ENCODE results near the gene VPS11.

VPS11 gene

DNA sequence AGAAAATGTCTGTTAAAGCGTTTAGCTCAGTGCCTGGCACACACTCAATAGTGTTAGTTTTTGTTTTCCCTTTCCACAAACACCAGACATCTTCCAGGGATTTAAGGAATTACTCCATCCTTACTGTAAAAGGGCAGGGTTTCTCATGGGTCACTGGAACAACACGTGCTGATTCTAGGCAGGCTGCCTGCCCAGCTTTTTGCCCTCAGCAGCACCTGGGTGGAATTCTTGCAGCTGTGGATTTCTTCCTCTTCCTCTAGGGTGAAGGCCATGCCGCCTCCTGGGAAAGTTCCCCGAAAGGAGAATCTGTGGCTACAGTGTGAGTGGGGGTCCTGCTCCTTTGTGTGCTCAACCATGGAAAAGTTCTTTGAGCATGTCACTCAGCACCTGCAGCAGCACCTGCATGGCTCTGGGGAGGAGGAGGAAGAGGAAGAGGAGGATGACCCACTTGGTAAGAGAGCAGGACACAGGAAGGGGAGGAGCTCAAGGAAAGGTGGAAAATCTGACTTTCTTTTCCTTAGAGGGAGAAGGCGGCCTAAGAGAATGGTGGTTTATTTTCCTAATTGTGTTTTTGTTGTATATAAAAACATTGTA is 59.2 kb downstream of the VPS11 start:
- DNase-seq, result no peak

DNA sequence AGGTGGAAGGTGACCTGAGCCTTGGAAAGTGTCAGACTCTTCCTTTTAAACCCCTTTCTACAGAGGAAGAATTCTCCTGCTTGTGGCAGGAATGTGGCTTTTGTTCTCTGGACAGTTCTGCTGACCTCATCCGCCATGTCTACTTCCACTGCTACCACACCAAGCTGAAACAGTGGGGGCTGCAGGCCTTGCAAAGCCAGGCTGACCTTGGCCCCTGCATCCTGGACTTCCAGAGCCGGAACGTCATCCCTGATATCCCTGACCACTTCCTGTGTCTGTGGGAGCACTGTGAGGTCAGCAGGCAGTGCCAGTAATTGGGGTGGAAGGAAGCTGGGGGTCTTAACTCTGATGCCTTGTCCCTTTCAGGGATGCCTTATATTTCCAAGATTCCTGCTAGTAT is 63.0 kb downstream of the VPS11 start:
- DNase-seq, result no peak
